Measurements from ENCODE around the gene TTC21A.

TTC21A gene

GRCh38 chr3:39128951-39129350, 21.5 kb downstream of the TTC21A start:
- Histone ChIP-seq H3K27ac (ENCODE audit: low read length) (no peak overlapping the region), H3K4me3 (ENCODE audit: low read depth in 1 of 2, low read length in 2 of 2) (no peak overlapping the region), H2AFZ (ENCODE audit: low read depth, low read length) (no peak overlapping the region), H3K4me1 (ENCODE audit: insufficient read depth, low read length) (0 out of 2 replicates have a peak, but pooled peaks cover 7% of the 10 kb centered on the region), H3K4me2 (ENCODE audit: insufficient read depth, low read length) (no peak overlapping the region), H3K27me3 (ENCODE audit: insufficient read depth, low read length, poor library complexity) (no peaks in the 10 kb centered on the region), H3K9ac (ENCODE audit: low read depth, low read length) (no peak overlapping the region), H3K9me3 (ENCODE audit: insufficient read depth, low read length, severe bottlenecking) (no peaks in the 10 kb centered on the region), H3K79me2 (ENCODE audit: insufficient read depth, low read length) (no peaks in the 10 kb centered on the region), H3K36me3 (ENCODE audit: insufficient read depth, low read length) (no peaks in the 10 kb centered on the region), H4K20me1 (ENCODE audit: insufficient read depth, low read length) (no peaks in the 10 kb centered on the region)
- DNase-seq: no peak
- no peak for ATAC-seq (ENCODE audit: insufficient read depth, low read depth)
- TF ChIP-seq CTCF (IDR thresholded peaks at IDR 0.05; ENCODE audit: borderline replicate concordance, extremely low read depth, low read length, poor library complexity, severe bottlenecking) (no peak), EZH2 (IDR thresholded peaks at IDR 0.05; ENCODE audit: borderline replicate concordance, low read depth, low read length, severe bottlenecking) (no peak)

DNA sequence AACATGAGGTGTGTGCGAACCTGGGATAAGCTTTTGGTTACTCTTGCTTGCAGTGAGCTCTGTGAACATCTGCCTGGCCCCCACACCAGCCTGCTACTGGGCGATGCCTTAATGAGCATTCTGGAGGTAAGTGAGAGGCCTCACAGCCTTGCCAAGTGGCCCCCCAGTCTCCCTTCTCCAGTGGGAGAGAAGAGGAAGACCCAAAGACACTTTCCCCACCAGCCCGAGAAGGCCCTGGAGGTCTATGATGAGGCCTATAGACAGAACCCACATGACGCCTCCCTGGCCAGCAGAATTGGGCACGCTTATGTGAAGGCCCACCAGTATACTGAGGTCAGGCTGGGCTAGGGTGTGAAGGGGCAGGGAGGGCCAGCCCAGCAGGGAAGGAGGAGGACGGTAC, 22.5 kb downstream of the TTC21A start:
- Histone ChIP-seq H3K4me3 (ENCODE audit: low read depth in 1 of 2, low read length in 2 of 2) (no peak overlapping the region), H3K27me3 (ENCODE audit: insufficient read depth, low read length, poor library complexity) (no peaks in the 10 kb centered on the region), H3K79me2 (ENCODE audit: insufficient read depth, low read length) (no peaks in the 10 kb centered on the region), H3K4me1 (ENCODE audit: insufficient read depth, low read length) (0 out of 2 replicates have a peak, but pooled peaks cover 7% of the 10 kb centered on the region), H3K9ac (ENCODE audit: low read depth, low read length) (no peak overlapping the region), H3K4me2 (ENCODE audit: insufficient read depth, low read length) (no peak overlapping the region), H3K27ac (ENCODE audit: low read length) (no peak overlapping the region), H3K36me3 (ENCODE audit: insufficient read depth, low read length) (no peaks in the 10 kb centered on the region), H2AFZ (ENCODE audit: low read depth, low read length) (no peak overlapping the region), H4K20me1 (ENCODE audit: insufficient read depth, low read length) (no peaks in the 10 kb centered on the region), H3K9me3 (ENCODE audit: insufficient read depth, low read length, severe bottlenecking) (no peaks in the 10 kb centered on the region)
- ATAC-seq (ENCODE audit: insufficient read depth, low read depth) (no peak), DNase-seq (no peak)
- no peak for TF ChIP-seq CTCF (IDR thresholded peaks at IDR 0.05; ENCODE audit: borderline replicate concordance, extremely low read depth, low read length, poor library complexity, severe bottlenecking)
- no peak for TF ChIP-seq EZH2 (IDR thresholded peaks at IDR 0.05; ENCODE audit: borderline replicate concordance, low read depth, low read length, severe bottlenecking)

GRCh38 chr3:39130693-39131265, 23.3 kb downstream of the TTC21A start:
- H3K79me2 ChIP-seq (ENCODE audit: insufficient read depth, low read length): no peaks in the 10 kb centered on the region
- no peak for ATAC-seq (ENCODE audit: insufficient read depth, low read depth)
- no peak for DNase-seq
- no peaks in the 10 kb centered on the region for H3K27me3 ChIP-seq (ENCODE audit: insufficient read depth, low read length, poor library complexity)
- no peak overlapping the region for H2AFZ ChIP-seq (ENCODE audit: low read depth, low read length)
- H3K36me3 ChIP-seq (ENCODE audit: insufficient read depth, low read length): no peaks in the 10 kb centered on the region
- H3K9ac ChIP-seq (ENCODE audit: low read depth, low read length): no peak overlapping the region
- H3K4me2 ChIP-seq (ENCODE audit: insufficient read depth, low read length): no peak overlapping the region
- no peak for TF ChIP-seq CTCF (IDR thresholded peaks at IDR 0.05; ENCODE audit: borderline replicate concordance, extremely low read depth, low read length, poor library complexity, severe bottlenecking)
- no peak for TF ChIP-seq EZH2 (IDR thresholded peaks at IDR 0.05; ENCODE audit: borderline replicate concordance, low read depth, low read length, severe bottlenecking)
- no peak overlapping the region for H3K27ac ChIP-seq (ENCODE audit: low read length)
- no peaks in the 10 kb centered on the region for H4K20me1 ChIP-seq (ENCODE audit: insufficient read depth, low read length)
- H3K9me3 ChIP-seq (ENCODE audit: insufficient read depth, low read length, severe bottlenecking): no peaks in the 10 kb centered on the region
- 0 out of 2 replicates have a peak, but pooled peaks cover 7% of the 10 kb centered on the region for H3K4me1 ChIP-seq (ENCODE audit: insufficient read depth, low read length)
- no peak overlapping the region for H3K4me3 ChIP-seq (ENCODE audit: low read depth in 1 of 2, low read length in 2 of 2)
